Eye (tissue), 1 donor: ENCODE data around the gene BTBD6.

ENCODE experiments used
- DNase-seq: peaks from one replicate; pipeline ENCODE4 v3.0.0-alpha.2; 2015

BTBD6 gene

GRCh38 chr14:105248368-105249181 lies at the start of gene BTBD6:
BTBD6 (plus strand) TSS chr14:105248533; CDS start chr14:105248712, 179 bp downstream.
- peak; percentile 94 for DNase-seq

- DNase-seq: no peak
These were observed 49.7 kb upstream of the BTBD6 start for GRCh38 chr14:105198588-105198987.

GRCh38 chr14:105199093-105199492 lies 49.2 kb upstream of the BTBD6 start:
- DNase-seq: no peak

- DNase-seq: no peak
These were observed 48.3 kb upstream of the BTBD6 start for GRCh38 chr14:105200074-105200473.

GRCh38 chr14:105200641-105201040 lies 47.7 kb upstream of the BTBD6 start:
- DNase-seq: no peak

- no peak for DNase-seq
These were observed 47.0 kb upstream of the BTBD6 start for GRCh38 chr14:105201156-105201924.

- DNase-seq: peak; percentile 44
These were observed 46.3 kb upstream of the BTBD6 start for GRCh38 chr14:105201925-105202513.

GRCh38 chr14:105203057-105203531 lies 45.2 kb upstream of the BTBD6 start:
- DNase-seq: peak; percentile 90

- DNase-seq: no peak
These were observed 44.6 kb upstream of the BTBD6 start for GRCh38 chr14:105203701-105204100.

GRCh38 chr14:105204206-105204930 lies 44.0 kb upstream of the BTBD6 start:
- DNase-seq: no peak

GRCh38 chr14:105204931-105205672 lies 43.2 kb upstream of the BTBD6 start:
- DNase-seq: no peak

GRCh38 chr14:105205673-105206208 lies 42.6 kb upstream of the BTBD6 start:
- DNase-seq: no peak

GRCh38 chr14:105206873-105207272 lies 41.5 kb upstream of the BTBD6 start:
- DNase-seq: no peak

GRCh38 chr14:105207460-105207901 lies 40.9 kb upstream of the BTBD6 start:
- no peak for DNase-seq

GRCh38 chr14:105207996-105208737 lies 40.2 kb upstream of the BTBD6 start:
- no peak for DNase-seq

GRCh38 chr14:105208738-105209075 lies 39.6 kb upstream of the BTBD6 start:
- no peak for DNase-seq

GRCh38 chr14:105209091-105209490 lies 39.2 kb upstream of the BTBD6 start:
- DNase-seq: no peak

GRCh38 chr14:105209646-105210045 lies 38.7 kb upstream of the BTBD6 start:
- DNase-seq: no peak

- no peak for DNase-seq
These were observed 37.9 kb upstream of the BTBD6 start for GRCh38 chr14:105210266-105211025.

- no peak for DNase-seq
These were observed 37.1 kb upstream of the BTBD6 start for GRCh38 chr14:105211086-105211757.
